ENCODE measurements around the gene TLE3.

- TF ChIP-seq EZH2 (IDR thresholded peaks at IDR 0.05; ENCODE audit: borderline replicate concordance, low read depth, low read length, severe bottlenecking), result no peak
- TF ChIP-seq, protein P1, sequence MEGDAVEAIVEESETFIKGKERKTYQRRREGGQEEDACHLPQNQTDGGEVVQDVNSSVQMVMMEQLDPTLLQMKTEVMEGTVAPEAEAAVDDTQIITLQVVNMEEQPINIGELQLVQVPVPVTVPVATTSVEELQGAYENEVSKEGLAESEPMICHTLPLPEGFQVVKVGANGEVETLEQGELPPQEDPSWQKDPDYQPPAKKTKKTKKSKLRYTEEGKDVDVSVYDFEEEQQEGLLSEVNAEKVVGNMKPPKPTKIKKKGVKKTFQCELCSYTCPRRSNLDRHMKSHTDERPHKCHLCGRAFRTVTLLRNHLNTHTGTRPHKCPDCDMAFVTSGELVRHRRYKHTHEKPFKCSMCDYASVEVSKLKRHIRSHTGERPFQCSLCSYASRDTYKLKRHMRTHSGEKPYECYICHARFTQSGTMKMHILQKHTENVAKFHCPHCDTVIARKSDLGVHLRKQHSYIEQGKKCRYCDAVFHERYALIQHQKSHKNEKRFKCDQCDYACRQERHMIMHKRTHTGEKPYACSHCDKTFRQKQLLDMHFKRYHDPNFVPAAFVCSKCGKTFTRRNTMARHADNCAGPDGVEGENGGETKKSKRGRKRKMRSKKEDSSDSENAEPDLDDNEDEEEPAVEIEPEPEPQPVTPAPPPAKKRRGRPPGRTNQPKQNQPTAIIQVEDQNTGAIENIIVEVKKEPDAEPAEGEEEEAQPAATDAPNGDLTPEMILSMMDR (IDR thresholded peaks at IDR 0.05; ENCODE audit: borderline replicate concordance, extremely low read depth, low read length, poor library complexity, severe bottlenecking), result no peak
Observed at GRCh38 chr15:70069716-70070115, 28.0 kb downstream of the TLE3 start.

Measured in DND-41 (cell line).